Daoy (cell line): ENCODE data around the gene SNX33. TPM values are rescaled to one million over a fixed set of nuclear protein-coding genes. Genes with fewer than 3 reads are reported as not detected.

Experiments
- DNase-seq: peaks from one replicate; pipeline ENCODE4 v3.0.0-alpha.2; 2015; ENCODE audit warnings: low read depth
- total RNA-seq: library from RNA; depleted of rRNA; stranded (reverse); fragments of >200 nt; shearing (Covaris generic); gene quantifications from 2 replicates; pipeline ENCODE4 v1.2.3, GENCODE V29; 2014

The SNX33 gene
- total RNA-seq, 1 experiment from 2014 or later: 7.8 TPM

DNA sequence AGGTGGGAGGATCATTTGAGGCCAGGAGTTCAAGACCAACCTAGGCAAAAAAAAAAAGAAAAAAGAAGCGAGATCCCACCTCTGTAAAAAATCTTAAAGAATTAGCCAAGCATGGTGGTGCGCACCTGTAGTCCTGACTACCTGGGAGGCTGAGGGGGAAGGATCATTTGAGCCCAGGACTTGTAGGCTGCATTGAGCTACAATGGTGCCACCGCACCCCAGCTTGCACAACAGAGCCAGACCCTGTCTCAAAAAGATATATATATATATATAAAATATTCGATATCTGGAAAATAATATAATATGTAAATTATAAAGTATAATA is 6.6 kb upstream of the SNX33 start:
- DNase-seq: no peak

DNA sequence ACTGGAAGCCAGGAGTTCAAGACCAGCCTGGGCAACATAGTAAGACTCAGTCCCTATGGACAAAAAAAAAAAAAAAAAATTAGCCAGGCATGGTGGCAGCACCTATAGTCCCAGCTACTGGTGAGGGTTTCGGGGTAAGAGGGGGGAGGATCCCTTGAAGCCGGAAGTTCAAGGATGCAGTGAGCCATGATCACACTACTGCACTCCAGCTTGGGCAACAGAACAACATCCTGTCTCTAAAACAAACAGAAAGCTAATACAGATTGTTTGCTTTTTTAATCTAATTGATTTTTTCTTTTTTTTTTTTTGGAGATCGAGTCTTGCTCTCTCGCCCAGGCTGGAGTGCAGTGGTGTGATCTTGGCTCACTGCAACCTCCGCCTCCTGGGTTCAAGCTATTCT is 6.1 kb upstream of the SNX33 start:
- no peak for DNase-seq

DNA sequence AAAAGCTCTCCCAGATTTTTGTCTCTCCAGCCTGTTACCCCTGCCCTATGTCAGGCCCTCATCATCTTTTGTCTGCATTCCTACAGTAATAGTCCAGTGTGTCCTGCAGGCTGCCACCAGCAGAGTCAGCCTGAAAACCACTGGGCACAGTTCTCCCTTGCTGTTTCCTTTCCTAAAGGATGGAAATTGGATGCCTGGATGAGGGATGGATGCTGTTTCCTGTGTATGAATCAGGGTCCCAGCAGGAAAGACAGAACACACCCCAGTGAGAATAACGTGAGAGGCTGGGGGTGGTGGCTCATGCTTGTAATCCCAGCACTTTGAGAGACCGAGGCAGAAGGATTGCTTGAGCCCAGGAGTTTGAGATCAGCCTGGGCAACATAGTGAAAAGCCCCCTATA is 3.3 kb upstream of the SNX33 start:
- peak; percentile 43 for DNase-seq

DNA sequence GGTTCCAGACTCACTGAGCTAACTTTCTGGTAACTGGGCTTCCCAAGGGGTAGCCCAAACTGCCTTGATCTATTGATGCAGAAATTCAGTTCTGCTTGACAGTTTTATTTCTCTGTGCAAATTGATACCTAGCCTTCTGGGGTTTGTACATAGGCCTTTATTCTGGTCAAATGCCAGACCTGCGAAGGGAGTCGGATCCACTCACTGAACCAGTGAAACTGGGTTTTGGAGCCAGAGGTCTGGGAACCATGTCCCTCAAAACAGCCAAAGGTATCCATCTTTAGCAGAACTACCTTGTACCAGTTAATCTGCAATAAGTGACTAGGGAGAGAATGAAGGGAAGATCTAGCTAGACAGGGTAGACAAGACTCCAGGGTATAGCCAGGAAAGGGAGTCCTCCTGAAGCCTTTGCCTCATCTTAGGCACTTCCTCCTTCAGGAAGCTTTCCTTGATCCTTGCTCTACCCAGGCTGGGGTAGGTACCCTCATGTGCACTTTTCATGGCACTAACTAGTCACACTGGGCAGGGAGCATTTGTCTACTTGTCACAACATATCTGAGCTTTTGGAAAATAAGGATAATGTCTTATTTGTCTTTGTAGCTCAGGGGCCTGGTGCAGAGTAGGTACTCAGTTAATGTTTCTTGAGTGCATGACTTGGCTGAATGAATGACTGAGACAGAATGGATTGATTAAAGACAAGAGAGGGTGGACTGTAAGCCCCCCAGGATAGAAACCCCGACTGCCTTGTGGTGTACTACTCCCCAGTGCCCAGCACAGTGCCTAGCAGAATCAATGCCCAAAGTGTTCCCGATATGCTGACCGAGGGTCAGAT is 1.4 kb upstream of the SNX33 start:
- no peak for DNase-seq

DNA sequence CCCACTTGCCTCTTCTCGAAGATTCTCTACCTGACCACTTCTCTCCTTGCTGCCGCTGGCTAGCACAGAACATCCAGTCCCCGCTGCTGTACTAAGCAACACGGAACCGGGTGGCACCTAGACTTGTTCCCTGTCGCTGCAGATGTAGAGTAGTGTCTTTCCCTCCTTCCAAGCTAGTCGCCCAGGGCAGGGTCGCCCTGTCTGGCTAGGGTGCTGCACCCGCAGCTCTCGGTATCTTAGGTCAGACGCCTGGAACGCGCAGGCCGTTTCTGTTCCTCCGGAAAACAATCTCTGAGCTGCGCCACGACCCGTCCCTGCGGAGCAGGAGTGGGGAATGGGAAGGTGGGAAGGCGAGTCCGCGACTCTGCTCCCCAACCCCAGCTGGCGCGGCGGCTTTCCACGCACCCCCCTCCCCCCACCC is 758 bp upstream of the SNX33 start:
- DNase-seq: no peak

DNA sequence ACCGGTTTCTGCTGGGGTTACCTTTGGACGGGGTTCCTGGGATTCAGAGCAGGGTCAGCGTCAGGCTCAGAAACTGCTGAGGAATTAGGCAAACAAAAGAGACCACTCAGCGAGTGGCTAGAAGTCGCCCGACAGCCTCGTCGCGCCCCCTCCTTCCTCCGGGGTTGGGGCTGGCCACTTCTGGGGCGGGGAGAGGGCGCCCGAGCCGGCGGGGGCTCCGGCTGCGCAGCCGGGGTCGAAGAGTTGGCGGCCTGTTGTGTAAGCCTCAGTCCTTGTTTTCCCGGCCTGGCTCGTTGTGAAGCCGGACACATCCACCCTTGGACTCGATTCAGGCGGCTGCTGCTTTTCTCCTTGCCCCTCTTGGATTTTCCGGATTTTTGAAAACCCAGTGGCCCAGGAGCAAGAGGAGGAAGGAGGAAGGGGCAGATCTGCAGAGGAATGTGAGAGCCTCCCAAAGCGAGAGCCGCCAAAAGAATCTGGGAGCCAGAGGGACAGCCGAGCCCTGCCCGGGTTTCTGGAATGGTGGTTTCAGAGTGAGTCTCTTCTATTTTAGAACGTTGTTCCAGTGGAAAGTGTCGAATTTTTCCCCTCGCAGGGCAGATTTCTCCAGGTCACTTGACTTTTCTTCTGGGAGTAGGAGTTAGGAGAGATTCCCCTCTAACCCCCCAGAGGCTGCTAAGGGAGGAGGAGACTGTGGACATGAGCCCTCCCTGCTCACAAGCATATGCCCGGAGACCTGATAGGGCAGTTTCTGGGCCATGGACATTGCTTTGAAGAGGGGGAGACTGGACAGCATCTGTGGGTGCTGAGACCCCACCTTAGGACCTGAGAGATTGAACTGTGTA is 666 bp downstream of the SNX33 start:
- DNase-seq: peak; percentile 45

DNA sequence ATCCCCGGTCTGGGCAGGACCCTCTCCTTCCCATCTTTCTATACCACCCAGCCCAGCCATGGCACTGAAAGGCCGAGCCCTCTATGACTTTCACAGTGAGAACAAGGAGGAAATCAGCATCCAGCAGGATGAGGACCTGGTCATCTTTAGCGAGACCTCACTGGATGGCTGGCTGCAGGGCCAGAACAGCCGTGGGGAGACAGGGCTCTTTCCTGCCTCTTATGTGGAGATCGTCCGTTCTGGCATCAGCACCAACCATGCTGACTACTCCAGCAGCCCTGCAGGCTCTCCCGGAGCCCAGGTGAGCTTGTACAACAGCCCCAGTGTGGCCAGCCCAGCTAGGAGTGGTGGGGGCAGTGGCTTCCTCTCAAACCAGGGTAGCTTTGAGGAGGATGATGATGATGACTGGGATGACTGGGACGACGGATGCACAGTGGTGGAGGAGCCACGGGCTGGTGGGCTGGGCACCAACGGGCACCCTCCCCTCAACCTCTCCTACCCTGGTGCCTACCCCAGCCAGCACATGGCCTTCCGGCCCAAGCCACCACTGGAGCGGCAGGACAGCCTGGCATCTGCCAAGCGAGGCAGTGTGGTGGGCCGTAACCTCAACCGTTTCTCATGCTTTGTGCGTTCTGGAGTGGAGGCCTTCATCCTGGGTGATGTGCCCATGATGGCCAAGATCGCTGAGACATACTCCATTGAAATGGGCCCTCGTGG is 1.5 kb downstream of the SNX33 start:
- no peak for DNase-seq

DNA sequence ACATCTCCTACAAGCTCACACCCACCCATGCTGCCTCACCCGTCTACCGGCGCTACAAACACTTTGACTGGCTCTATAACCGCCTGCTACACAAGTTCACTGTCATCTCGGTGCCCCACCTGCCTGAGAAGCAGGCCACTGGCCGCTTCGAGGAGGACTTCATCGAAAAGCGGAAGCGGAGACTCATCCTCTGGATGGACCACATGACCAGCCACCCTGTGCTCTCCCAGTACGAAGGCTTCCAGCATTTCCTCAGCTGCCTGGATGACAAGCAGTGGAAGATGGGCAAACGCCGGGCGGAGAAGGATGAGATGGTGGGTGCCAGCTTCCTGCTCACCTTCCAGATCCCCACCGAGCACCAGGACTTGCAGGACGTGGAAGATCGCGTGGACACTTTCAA is 2.1 kb downstream of the SNX33 start:
- no peak for DNase-seq

DNA sequence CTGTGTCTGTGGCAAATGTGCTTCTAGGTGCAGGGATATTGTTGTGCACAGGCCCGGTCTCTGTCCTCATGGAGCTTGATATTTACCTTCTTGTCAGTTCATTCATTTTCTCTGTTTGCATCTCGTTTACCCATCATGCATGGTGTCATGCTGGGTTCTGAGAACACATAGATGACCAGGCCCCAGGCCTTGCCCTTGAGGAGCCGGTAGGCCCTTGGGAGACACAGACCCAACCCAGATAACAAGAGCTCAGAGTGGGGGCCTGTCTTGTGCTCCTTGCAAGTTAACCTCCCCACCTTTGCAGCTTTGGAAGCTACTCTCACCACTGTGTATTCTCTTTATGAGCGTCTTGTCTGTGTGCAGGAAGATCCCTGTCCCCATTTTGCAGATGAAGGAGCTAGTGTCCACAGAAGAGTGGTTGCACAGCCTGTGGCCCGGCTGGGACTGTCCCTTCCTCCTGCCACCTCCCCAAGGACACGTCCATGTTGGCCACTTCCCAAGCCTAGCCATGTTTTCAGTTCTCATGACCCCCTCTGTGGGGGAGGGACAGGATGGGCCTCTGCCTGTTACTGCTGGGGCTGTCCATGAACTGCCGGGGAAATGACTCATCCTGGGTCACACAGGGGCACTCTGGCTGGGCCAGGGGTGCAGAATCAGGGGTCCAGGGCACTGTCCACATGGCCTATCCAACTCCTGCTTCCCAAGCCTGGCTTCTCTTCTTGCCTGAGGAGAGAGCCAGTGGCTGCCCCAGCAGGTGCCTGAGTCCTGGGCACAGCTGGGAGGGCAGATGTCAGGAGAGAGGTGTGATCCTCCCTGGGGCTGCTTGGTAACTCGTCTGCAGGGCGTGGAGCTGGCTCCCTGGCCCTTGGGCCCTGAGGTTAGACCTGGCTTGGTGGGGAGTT is 3.4 kb downstream of the SNX33 start:
- DNase-seq: peak; percentile 41

DNA sequence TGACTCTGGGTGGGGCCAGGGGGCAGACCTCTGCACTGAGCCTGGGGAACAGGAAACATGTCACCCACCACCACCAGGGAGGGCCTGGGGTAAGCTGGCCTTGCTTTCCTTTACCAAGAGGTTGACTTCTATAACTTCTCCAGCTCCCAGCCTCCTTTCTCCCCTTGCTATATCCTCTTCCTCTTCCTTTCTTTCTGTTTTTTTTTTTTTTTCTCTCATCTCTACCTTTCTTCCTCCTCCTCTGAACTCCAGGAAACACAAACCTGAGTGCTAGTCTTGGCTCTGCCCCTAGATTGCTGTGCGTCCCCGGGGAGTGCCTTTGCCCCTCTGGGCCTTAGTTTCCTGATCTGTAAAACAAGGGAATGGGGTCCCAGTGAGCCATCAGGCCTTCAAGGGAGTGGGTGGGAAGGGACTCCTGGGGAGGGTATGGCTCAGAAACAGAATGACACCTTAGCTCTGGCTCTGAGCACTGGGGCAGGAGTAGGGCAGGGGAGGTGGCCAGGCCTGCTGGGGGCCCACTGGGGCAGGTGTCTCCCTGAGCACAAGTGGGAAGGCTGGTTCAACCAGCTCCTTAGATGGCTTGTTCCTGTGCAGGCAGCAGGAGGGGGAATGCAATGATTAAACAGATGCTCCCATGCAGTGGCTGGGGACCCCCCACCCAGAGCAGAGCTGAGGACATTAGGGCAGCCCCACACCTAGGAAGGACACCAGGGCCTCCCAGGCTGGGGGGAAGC is 4.3 kb downstream of the SNX33 start:
- DNase-seq: no peak

DNA sequence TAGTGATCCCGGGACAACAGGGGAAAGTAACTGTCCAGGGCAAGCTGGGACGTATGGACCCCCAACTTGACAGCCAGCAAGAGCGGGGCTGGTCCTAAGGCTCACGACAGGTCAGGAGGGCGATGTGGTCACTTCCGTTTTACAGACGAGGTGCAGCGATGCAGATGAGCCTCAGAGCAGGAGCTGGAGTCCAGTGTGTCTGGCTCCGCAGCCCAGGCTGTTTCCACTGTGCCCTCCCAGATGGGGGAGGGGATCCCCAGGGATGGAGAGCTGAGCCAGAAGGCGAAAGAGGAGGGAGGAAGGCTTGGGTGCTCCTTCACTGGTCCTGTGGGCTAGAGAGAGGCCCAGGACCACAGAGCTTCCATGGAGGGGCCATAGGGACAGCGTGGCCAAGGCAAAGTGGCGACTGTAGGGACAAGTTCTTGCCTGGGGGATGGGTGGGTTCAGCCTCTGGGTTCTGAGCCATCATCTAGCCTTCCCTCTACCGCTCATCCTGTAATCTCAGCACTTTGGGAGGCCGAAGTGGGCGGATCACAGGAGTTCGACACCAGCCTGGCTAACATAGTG is 5.7 kb downstream of the SNX33 start:
- no peak for DNase-seq

DNA sequence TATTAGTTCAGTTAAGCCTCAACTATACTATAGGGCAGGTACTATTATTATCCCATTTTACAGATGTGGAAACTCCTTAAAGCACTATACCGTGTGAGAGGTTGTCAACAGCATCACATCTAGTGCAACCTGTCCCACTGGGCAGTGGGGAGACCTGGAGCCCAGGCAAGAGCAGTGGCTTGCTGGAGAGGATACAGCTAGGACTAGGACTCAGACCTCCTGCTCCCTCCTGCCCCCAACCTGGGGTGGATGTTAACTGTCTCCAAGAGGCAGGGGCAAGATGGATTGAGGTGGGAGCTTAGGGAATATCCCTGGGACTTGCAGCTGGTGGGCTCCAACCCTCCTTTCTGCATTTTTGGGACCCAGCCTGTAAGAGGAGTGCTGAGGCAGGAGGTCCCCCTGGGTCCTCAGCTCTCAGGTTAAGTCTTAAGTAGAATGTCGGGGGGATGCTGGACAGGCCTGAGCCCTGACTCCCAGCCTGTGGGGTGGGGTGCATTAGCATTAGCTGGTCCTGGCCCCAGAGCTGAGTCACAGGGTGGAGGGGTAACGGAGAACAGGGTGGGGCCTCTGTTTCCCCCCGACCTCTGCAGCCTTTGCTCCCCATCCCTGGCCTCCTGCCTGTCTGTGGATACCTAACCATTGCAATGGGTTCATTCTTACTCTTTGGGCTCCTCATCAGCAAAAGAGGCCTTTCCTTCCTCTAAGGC is 6.6 kb downstream of the SNX33 start:
- no peak for DNase-seq

DNA sequence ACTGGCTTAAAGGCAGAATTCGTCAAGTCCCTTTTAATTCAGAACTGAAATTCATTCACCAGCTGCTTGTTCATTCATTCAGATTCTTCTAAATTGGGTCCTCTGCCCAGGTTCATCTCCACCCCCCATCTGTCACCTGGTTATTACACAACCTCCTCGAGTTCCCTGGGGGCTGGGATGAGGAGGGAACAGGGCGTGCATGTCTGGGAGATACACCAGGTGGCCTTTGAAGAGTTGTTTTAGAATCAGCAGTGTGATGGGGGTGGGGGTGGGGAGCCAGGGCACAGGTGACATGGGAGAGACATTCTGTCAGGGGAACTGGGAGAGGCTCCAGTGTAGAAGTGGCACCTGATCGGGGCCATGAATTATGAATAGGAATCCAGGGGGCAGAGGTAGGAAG is 8.2 kb downstream of the SNX33 start:
- no peak for DNase-seq

DNA sequence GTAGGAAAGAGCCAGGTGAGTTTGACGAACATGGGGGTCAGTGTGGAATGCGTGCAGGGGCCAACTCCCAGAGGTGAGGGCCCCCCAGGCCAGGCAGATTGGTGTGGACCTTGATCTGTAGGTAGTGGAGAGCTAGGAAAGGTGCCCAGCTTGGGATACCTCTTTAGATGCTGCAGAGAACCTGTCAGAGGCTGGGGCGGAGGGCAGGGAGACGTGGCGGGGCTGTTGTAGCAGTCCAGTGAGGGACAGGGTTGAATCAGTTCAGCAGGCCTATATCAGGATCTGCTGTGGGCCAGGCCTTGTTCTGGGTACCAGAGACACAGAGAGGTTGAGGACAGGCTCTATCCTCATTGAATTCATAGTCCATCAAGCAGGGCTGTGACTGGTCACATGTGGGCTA is 8.6 kb downstream of the SNX33 start:
- DNase-seq: no peak

DNA sequence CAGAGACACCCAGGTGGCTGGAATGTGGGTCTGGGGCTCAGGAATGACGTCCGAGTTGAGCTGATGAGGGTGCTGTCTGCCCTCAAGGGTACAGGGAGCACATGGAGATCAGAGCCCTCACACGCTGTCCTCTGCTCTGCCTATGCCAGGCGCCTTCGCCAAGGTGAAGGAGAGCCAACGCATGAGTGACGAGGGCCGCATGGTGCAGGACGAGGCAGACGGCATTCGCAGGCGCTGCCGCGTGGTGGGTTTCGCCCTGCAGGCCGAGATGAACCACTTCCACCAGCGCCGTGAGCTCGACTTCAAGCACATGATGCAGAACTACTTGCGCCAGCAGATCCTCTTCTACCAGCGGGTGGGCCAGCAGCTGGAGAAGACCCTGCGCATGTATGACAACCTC is 9.1 kb downstream of the SNX33 start:
- no peak for DNase-seq

DNA sequence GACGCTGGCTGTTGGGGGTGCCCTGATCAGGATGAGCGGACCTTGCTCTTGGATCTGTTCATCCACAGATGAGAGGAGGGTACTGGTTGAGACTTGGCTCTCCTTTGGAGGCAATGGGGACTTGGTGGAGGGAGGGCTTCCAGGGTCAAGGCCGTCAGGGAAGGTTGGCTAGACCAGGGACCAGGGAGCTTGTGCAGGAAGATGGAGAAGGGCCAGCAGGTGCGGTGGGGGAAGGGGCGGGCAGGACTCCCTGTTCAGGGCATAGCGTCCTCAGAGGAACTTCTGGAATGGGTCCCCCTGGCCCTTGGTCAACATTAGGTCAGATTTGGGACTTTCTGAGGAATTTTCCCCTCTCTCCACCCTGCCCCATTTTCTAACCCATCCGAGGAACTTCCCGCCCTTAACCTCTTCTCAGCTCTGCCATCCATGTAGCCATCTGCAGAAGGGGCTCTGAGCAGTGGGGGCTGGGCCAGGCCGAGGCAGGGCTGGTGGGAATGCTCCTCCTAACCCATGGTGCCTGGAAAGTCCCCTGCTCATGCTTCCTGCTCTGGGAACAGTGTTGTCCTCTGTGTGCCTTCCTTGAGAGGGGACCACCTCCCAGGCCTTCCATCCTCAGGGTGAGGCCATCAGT is 11.5 kb downstream of the SNX33 start:
- DNase-seq: no peak

DNA sequence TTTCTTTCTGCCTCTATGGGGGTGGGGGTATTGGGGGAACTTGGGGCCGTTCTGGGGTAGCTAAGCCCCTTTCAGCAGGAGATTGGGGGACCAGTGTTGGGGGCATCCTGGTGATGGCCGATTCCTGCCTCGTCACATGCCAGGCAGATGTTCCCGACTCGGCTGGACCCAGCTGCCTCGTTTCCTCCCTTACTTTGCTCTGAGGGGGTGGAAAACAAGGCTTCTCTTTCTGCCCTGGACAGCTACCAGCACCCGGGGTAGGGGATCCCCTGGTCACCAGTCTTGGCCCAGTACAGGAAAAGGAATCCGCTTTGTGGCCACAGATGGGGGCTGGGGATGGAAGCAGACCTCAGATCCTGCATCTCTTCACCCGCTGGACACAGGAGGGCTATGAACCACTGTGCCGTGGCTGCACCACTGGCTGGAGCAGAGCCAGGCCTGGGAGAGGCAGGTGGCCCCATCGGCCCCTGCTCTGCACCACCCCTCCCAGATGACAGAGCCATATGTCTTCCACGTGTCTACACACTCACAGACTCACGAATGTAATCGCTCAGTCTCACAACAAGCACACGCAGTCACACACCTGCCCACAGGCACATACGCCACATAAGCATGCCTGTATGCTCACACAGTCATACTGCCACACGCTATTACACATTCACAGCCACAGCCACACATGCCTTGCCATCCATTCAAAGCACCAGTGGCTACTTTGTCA is 12.4 kb downstream of the SNX33 start:
- peak; percentile 39 for DNase-seq

DNA sequence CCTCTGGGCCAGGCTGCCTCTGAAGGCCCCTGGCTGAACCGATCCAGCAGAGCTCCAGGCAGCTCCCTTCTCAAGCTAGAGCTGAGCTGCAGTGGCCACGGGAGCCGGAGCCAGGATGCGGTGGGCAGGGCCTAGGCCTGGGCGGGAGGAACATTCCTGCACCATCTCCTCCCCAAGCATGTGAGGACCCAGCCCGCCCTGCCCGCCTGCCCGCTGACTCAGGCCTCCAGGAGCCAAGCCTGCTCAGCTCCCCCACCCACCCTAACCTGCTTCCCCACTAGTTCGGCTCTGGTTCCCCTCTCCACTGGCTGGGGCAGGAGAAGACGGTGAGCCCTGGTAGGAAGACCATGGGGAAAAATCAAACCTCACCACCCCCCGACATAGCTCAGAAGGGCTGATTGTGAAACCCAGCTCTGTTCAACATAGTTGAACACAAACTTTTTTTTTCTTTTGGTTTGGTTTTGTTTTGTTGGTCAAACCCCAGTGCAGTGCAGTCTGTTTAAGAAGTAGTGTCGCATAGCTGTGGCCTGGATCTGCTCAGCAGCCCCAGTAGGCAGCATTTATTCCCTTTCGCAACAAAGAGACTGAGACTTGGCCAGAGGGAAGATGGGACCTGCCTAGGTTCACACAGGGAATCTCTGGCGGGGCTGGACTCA is 13.5 kb downstream of the SNX33 start:
- DNase-seq: peak; percentile 96
